Stimulated activated CD8-positive, alpha-beta memory T cell treated with anti-CD3 and anti-CD28 coated beads, Interleukin-15, amount 100 ng/mL, for 24 hours (primary cell): Measurements from ENCODE around the gene CCDC80.
"Not testable (repeated sequence)": the region's sequence is repeated elsewhere in the genome, so short reads cannot be mapped to it uniquely, and the experiment has no call there.

ENCODE experiments used
- DNase-seq: peaks from one replicate; pipeline ENCODE4 v3.0.0-alpha.2; 2020; ENCODE audit warnings: low read depth

The CCDC80 gene

DNA sequence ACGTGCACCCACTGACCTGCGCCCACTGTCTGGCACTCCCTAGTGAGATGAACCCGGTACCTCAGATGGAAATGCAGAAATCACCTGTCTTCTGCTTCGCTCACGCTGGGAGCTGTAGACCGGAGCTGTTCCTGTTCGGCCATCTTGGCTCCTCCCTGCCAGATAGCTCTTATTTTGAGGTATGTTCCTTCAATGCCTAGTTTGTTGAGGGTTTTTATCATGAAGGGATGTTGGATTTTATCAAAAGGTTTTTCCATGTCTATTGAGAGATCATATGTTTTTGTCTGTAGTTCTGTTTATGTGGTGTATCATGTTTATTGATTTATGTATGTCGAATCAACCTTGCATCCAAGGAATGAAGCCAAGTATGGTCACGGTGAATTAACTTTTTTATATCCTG is 24.1 kb upstream of the CCDC80 start:
- DNase-seq: not testable (repeated sequence)

DNA sequence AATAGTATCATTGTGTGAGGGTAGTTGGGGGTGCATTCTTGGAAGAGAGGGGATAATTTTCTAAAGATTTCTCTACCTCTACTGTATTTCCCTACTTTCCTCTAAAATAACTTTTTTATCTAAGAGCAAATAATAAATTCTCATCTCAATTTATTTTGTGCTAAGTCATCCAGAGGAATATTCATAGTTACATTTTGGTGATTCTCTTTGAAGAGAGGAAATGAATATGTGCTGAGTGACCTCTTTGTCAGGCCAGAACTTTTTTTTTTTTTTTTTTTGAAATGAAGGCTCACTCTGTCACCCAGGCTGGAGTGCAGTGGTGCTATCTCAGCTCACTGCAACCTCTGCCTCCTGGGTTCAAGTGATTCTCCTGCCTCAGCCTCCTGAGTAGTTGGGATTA is 15.1 kb upstream of the CCDC80 start:
- no peak for DNase-seq

DNA sequence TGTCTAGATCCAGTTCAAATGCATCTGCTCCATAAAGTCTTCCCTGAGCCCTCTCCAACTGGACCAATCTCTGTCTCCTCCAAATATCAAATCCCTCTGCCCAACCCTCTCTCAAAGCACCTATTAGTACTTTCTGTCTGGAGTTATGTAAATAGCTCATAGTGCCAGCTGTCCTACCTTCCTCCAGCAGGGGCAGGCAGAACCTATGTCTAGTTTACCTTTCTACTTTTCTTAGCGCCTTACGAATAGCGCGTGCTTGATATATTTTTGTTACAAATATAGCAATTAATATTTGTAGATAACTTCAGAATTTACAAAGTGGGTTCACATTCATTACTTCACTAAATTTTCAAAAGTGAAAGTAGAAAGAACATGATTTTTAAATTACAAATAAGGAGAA is 14.0 kb upstream of the CCDC80 start:
- no peak for DNase-seq

DNA sequence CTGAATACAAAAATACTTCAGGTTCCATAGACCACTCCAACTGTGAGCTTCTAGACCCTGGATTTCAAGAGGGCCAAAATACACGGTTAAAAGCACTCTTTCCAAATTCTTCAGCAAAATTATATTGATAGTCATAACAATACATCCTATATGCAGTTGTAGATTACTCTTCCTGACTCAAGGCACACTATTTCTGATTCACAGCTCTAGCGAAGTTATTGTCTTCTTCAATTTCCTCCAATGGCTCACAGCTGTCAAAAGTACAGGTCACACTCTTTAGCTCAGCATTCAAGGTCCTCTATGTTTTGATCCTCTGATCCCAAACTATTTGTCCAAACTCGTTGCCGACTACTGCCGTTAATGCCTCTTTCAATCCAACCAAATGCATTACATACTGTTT is 13.5 kb upstream of the CCDC80 start:
- no peak for DNase-seq

DNA sequence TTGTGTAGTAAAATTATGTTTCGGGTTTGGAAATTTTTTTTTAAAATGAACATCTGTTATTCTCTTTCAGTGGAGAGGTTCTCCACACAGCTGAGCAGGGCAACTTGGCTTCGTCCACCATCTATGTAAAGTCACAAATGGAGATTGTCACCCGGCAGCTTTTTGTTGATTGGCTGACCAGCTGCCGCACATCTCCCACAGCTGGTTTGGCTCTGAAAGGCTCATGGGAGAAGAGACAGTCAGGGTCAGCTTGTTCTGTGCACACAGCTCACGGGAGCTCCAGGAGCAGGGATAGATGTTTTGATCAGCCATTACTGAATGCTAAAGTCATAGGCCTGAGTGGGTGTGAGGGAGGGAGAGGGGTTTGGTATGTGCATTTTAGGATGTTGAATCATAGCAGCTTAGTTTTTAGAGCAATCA is 12.9 kb upstream of the CCDC80 start:
- no peak for DNase-seq

DNA sequence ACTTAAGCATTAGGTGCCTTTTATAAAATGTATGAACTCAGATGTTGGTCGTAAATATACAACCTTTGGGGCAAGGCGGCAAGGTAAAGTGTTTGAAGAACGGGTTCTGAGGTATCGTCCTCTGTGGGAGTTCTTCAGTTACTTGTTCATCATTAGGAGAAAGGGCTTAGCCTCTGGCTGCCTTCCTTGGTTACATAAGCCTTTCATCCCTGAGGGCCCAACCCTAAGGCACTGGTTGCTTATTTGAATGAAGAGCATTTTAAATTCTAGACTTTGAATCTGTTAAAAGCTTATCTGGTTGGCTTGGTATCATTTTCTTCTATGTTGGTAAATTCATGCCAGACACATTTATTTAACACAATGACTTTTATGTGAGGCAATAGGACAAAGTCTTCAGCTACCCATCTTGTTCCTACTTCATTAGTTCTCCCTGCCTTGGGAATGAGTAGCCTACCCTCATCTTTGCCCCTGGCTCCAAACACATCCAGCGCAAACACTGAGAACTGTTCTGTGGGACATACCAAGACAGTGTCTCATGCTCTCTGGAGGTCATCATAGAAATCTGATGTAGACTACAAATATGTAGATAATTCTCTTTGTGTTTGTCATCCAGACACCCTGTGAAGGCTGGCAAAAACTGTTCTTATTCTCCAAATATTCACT is 12.4 kb upstream of the CCDC80 start:
- DNase-seq: no peak

DNA sequence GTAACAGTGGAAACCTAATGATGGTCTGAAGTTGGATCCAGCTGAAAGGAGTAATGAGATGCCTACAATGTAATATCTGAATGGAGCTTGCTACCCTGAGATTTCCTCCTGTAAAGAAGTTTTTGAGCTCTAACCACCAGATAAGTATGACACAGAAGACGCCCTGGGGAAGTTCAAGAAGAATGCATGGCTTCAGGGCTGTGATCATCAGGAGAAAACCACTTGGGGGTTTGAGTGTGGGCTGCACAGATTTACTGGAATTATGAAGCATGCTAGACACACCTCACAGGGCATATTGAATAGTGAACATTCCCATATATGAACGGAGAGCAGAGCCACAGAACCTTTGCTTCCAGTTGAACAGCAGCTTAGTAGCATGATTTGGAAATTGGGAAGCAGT is 10.6 kb upstream of the CCDC80 start:
- DNase-seq: no peak

DNA sequence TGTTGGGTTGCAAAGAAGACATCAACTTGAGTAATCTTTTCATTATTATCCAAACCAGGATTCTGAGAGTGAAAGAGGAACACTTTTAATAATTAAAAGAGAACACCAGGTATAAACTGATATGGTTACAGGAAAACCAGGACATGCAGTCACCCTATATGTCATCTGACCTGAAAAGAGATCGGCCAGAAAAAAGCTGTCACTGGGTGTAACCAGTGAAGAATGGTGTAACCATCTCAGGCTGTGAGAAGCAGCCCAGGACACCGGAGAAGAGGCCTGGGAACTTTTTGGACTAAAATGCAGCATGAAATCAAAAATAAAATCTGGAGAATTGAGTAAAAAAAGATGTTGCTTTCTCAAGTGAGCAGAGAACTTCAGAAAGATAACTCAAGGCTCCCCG is 10.1 kb upstream of the CCDC80 start:
- DNase-seq: no peak

DNA sequence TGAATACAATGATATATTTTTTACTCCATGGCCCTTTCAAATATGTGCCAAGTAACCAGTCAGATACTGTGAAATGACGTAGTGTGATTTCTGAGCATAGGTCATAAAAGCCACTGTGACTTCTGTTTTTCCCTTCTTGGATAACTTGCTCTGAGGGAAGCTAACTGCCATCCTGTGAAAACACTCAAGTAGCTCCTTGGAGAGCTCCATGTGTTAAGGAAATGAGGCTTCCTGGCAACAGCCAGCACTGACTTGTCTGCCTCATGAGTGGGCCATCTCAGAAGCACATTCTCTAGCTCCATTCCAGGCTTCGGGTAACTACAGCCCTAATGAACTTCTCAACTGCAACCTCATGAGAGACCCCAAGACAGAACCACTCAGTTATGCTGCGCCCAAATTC is 9.5 kb upstream of the CCDC80 start:
- DNase-seq: no peak

DNA sequence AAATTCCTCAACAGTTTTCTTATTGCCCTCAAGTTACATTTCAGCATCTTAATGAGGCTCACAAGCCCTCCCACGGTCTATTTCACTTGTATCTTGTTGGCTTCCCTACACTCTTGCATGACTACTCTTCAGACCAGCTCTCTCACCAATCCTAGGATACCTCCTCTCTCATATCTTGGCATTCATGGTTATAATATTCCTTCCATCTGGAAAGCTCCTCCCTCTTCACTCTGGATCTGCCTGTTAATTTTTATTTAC is 8.5 kb upstream of the CCDC80 start:
- DNase-seq: no peak

DNA sequence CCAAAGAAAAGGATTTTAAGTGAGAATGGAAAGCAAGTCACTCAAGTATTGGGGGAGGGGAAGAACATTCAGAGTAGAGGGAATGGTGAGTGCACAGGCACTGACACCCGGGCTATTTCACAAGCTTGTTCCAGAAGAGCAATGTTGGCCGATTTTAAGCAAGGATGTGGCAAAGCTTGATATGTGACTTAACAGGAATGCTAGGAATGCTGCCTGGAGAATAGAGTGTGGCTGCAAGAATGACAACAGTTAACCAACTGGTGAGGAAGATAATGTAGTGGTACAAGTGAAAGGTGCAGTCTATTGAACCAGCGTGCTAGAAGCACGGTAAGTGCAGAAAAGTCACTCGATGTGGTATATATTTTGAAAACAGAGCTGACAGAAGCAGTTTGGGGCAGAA is 6.2 kb upstream of the CCDC80 start:
- no peak for DNase-seq

DNA sequence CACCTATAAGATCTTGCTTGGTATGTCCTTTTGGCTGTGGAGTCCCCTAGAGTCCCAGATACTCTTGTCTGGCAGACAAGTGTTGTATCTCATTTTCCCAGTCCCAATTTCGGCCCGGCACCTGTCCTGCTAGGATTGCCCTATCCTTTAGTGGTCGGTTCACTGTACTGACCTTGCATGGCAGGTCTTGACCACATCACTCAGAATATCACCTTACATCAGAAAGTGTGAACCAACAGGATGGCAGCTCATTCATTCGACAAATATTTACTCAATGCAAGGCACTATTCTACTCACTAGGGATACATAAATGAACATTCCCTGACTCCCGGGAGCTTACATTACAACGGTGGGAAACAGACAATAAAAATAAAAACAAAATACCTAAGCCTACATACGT is 5.7 kb upstream of the CCDC80 start:
- DNase-seq: no peak

DNA sequence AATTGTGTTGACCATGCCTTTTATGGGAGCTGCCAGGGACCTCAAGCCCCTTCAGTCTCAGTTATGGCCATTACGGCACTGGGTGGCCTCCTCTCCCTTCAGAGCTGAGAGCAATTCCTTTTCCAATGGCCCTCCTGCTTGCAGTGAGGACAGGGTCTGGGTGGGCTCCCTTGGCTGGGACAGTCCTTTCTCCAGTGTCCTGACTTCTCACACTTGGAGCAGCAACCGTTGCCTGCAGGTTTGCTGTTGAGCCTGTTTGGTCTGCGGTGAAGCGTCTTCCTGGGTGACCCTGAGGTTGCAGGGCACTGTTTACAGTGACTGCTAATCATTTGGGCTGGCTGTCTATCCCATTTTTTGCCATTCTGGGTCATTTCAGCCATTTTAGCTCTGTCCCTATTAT is 3.5 kb upstream of the CCDC80 start:
- no peak for DNase-seq

DNA sequence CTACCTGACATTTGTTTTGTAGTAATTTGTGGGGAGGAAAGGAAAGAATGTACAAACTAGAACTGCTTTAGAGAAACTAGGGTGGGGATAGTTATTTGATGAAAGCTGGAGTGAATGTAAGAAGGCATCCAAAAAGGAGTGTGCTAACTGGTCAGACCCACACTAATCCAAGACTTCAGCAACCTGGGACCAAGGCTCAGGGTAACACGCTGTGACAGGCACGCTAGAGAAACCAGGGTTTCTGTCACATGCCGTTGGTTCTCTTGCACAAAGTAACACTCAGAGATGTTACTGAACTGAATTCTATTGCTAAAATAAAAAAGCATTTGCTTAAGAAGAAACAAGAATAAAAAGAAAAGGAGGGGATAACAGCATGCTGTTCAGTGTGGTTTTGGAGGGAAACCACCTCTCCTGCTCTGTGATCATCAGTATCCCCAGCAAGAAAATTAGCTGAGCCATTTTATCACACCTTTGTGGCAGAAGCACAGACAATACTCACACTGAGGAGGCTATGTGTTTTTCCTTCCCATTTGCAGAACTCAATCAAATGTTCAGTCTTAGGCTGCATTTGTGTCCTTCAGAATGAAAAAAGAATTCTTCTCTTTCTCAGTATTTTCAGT is 2.8 kb upstream of the CCDC80 start:
- DNase-seq: no peak

DNA sequence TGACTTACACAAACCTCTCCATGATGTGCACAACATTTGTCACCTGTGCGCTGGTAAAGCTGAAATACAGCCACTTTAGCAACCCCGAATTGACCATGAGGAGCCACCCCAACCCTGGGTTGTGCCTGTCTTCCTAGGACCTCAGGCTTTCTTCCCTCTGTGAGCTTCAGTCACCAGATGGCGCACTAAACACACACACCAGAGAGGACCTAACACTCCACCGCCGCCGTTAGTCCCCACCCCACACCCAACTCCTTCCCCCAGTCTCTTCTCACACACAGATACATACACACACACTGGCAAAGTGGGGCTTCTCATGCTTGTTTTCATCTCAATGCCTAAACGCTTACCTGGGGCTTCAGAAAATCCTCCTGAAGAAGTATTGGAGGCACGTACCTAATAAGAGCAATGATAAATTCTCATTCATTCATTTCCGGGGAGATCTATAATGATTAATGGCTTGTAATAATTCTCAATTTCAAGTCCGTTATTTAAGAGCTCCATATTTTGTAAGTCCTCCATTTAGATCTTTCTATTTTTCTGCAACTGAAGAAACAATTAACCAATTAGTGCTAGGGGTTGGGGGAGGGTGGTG is 2.1 kb upstream of the CCDC80 start:
- DNase-seq: peak; percentile 23

DNA sequence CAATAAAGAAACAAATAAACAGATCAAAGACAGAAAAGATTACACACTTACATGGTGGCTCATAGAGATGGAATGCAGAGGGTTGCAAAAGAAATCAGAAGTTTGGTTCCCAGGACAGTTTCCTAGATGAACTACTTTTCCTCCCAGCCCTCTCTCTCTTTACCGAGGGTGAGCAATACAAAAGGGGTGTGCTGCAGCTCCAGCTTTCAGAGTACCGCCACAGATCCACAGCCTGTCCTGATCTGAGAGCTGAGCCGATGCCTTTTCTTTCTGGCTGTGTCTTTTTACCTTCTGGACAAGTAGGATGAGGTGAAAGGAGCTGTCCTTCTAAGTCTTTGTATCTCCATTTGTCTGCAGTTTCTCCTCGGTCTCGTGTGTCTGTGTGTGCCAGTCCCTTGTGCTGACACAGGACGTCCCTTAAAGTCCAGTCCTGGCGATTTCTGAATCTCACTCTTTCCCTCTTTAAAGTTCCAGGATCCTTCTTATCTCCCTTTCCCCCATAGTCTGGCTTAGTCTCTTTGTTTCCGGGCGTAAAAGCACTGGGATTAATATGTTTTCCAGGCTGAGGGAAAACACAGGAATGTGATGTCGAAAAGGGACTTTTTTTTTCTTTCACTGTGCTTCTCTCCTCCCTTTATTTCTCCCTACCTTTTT is 540 bp downstream of the CCDC80 start:
- DNase-seq: no peak

DNA sequence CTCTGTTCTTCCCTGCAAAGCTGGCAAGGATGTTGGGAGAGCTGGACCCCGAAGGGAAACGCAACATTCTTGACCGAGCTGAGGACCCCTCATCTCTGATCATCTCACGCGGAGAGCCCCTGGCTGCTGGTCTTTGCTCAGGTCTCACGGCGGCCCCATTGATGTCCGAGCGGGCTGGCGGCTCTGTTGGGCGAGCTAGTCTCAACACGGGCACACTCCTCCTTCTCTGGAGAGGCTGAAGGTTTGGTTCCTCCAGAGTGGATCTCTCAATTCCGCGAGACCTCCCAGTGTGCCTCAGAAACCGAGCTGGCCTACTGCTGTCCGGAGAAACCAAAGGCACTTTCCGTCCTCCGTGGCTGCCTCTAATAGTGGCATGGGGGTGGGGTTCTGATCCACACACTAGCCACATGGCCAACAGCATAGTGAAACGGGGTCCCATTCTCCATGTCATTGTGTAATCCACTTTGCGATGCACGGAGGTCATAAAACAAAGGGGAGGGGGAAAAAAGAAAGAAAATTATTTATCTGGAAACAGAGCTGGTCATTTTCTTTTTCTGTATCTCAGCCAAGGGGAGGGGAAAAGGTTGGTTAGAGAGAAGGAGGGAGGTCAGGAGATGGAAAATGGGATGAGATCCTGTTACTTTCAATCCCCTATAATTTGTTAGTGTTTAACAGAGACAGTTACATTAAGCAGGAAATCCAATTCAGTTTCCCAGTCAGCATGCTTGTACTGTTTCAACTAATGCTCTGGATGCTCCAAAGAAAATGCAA is 1.3 kb downstream of the CCDC80 start:
- no peak for DNase-seq

DNA sequence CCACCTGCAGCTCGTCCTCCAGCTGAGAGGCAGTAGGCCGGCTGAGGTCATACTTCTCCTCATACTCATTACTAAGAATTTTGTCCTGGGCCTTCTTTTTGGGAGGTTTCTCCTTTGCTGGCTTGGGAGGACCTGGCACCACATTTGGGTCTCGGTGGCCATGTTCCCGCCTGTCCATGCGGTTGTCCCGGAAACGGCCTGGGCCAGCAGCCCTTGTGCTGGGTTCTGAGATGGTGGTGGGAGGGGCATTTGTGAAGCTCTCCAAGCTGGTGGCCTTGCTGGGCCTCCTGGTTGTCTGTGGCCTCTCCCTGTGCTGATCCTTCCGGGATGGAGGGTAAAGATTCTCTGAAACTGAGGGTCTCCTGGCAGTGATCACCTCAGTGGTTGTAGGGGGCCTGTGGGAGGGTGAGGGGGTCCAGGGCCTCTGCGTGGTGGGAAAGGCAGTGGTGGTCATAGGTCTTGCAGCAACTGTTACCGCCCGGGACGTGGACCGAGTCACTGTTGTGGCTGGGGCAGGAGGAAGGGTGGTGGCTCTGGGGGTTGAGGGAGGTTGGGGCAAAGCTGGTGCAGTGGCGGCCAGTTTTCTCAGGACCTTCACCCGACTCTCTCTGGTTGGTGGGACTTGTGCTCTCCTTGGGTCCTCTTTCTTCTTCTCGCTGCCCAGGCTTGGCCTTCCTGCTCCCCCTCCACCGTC is 2.5 kb downstream of the CCDC80 start:
- DNase-seq: no peak

DNA sequence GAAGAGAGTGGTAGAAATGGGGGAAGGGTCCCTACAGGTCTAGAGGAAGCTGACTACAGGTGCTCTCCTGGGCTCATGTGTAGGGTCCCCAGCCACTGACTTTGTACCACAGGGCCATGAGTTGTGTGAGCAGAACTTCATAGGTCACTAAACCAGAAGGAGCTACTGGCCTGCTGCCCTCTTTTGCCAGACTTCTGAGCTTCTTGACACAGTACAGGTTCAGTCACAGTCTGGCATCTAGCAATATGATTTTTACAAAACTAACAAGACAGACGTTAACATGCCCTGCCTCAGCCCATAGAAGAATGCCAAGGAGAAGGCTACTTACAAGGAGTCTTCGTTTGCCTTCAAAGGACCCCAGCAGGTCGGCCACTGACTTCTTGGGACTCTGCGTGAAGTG is 3.2 kb downstream of the CCDC80 start:
- no peak for DNase-seq

DNA sequence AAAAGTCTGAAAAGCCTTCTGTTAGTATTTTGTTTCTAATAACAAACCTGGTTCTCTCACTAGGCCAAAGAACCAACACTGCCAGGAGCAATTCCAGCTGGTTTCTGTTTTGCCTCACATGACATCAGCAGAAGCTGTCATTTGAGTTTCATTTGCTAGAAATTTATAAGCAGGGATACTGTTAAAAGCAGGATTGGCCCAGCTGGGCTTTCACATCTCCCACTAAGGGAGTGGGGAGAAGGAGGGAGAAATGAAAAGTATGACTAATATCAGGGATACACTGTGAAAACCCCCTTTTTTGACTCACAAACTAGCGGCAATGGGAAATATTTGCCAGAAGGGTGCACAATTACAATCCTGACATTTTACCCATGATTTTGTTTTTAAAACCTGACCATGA is 5.3 kb downstream of the CCDC80 start:
- DNase-seq: no peak

DNA sequence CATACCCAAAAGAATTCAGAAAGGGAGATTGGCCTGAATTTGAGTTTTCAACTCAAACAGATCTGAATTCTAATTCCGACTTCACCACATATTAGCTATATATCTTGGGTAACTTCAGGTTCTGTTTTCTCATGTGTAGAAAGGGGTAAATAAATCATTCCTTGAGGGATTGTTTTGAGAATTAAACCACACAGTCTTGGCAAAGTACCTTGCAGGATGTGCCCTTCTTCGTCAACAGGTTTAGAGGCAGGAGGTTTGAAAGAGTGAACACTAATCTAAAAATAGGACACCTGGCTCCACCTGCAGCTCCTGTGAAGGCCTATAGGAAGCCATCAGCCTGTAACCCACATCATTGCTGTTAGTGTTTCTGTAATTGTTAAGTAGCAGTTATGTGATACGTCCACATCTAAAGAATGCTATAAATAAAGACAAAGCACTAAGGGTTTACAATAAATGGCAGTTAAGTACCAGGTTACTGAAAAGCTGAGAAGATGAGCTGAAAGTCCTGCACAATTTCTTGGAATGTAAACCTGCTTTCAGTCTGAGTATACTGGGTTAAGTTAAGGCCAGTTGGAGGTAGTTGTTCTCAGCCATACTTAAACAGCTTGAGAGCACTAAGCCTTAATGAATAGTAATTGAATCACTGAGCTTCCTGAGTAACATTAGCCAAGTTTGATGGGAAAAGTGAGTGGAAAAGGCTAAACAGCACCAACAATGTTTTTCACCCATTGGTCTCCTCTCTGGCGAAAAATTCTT is 6.0 kb downstream of the CCDC80 start:
- no peak for DNase-seq

DNA sequence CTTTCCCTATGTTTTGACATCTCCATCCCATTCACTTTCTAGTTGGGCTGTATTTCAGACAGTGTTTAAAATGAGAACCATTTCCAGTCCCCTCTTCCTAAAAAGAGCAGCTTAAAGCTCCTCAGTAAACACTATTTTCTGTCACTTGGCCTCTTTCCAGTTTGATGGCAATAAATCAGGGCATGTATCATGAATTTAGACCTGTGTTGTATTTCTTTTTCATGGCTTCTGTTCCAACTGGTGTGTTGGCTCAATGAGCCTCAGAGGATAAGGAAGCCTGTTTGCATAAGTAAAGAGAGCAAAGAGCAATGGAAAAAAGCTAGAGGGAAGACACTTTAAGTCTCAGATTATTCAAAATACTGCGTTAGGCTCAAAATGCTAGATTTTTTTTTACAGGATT is 7.2 kb downstream of the CCDC80 start:
- DNase-seq: no peak
